IMR-90 (cell line): Measurements from ENCODE around the gene DYRK1A. TPM values are rescaled to one million over a fixed set of nuclear protein-coding genes. Genes with fewer than 3 reads are reported as not detected.

Experiments used
- ATAC-seq: fragments of 200-7000 bp; cut with Tn5 transposase; 2 replicates; pipeline ENCODE4 v1.9.1; 2020; ENCODE audit warnings: low read depth, mild to moderate bottlenecking, moderate library complexity
- BruUV-seq: library from RNA; stranded (reverse); fragments of 400-500 nt; replicated peaks from 2 replicates; lab custom pipeline; 2021; lab: Mats Ljungman, UMichigan
- CTCF ChIA-PET: fragments of 300-600 bp; formaldehyde crosslinking; extraction: SDS; loops from one replicate; lab custom pipeline; 2021; ENCODE audit warnings: antibody characterized with exemption; lab: Yijun Ruan, JAX
- POLR2A ChIA-PET: fragments of 300-600 bp; sonication (Branson Sonifier 250); formaldehyde crosslinking; loops from one replicate; lab custom pipeline; 2022; ENCODE audit warnings: antibody characterized with exemption; ENCODE audit not compliant: unreplicated experiment; lab: Charles Lee
- DNase-seq: peaks from one replicate; pipeline ENCODE4 v3.0.0; 2013
- H2AFZ ChIP-seq: replicated peaks from 2 replicates; pipeline ENCODE3; 2013; ENCODE audit warnings: low read length, mild to moderate bottlenecking; ENCODE audit not compliant: poor library complexity
- H2AK5ac ChIP-seq: 2 replicates; pipeline ENCODE4 v1.6.1; 2013; ENCODE audit warnings: low read depth, low read length, inconsistent platforms
- H2AK9ac ChIP-seq: replicated peaks from 2 replicates; pipeline ENCODE3; 2013; ENCODE audit warnings: mild to moderate bottlenecking, low read depth, low read length, moderate library complexity; ENCODE audit not compliant: poor library complexity
- H2BK120ac ChIP-seq: 2 replicates; pipeline ENCODE4 v1.6.1; 2013; ENCODE audit warnings: low read depth, low read length, inconsistent platforms
- H2BK15ac ChIP-seq: 3 replicates; pipeline ENCODE4 v1.6.1; 2013; ENCODE audit warnings: low read depth, low read length, inconsistent platforms
- H2BK20ac ChIP-seq: 2 replicates; pipeline ENCODE4 v1.6.1; 2013; ENCODE audit warnings: low read depth, mild to moderate bottlenecking, inconsistent platforms, low read length, moderate library complexity
- H2BK5ac ChIP-seq: 2 replicates; pipeline ENCODE4 v1.6.1; 2013; ENCODE audit warnings: mild to moderate bottlenecking, low read depth, low read length, inconsistent platforms; ENCODE audit not compliant: poor library complexity, severe bottlenecking
- H3K14ac ChIP-seq: replicated peaks from 2 replicates; pipeline ENCODE4 v1.6.1; 2013; ENCODE audit warnings: low read depth, low read length, inconsistent platforms
- H3K18ac ChIP-seq: 2 replicates; pipeline ENCODE4 v1.6.1; 2013; ENCODE audit warnings: low read depth, low read length, control low read depth
- H3K23ac ChIP-seq: 2 replicates; pipeline ENCODE4 v1.6.1; 2013; ENCODE audit warnings: low read depth, low read length, inconsistent platforms
- H3K27ac ChIP-seq: 2 replicates; pipeline ENCODE4 v1.5.1; 2013; ENCODE audit warnings: mild to moderate bottlenecking, control low read depth, low read length; ENCODE audit not compliant: insufficient read depth
- H3K27me3 ChIP-seq: 2 replicates; pipeline ENCODE4 v1.6.1; 2013; ENCODE audit warnings: low read length; ENCODE audit not compliant: control insufficient read depth, insufficient read depth
- H3K36me3 ChIP-seq: 2 replicates; pipeline ENCODE4 v1.6.1; 2013; ENCODE audit warnings: low read length, mixed read lengths; ENCODE audit not compliant: control insufficient read depth, insufficient read depth
- H3K4ac ChIP-seq: 2 replicates; pipeline ENCODE4 v1.6.1; 2013; ENCODE audit warnings: low read depth, low read length, inconsistent platforms
- H3K4me1 ChIP-seq: 2 replicates; pipeline ENCODE4 v1.6.1; 2013; ENCODE audit warnings: low read length, mixed read lengths; ENCODE audit not compliant: control insufficient read depth, insufficient read depth
- H3K4me2 ChIP-seq: 2 replicates; pipeline ENCODE4 v1.6.1; 2013; ENCODE audit warnings: low read depth, mild to moderate bottlenecking, control low read depth, low read length, moderate library complexity
- H3K4me3 ChIP-seq: 2 replicates; pipeline ENCODE4 v1.5.1; 2013; ENCODE audit warnings: low read depth, mild to moderate bottlenecking, control low read depth, low read length, moderate library complexity; ENCODE audit not compliant: insufficient read depth
- H3K56ac ChIP-seq: 2 replicates; pipeline ENCODE4 v1.6.1; 2013; ENCODE audit warnings: low read length, inconsistent platforms; ENCODE audit not compliant: insufficient read depth; ENCODE audit errors: extremely low read depth
- H3K79me1 ChIP-seq, 2 experiments: 2 replicates each; pipeline ENCODE4 v1.6.1; 2013; ENCODE audit warnings: low read length in 2 of 2, inconsistent platforms in 1 of 2, low read depth in 1 of 2
- H3K9ac ChIP-seq: 2 replicates; pipeline ENCODE4 v1.6.1; 2013; ENCODE audit warnings: low read depth, low read length, control low read depth
- H3K9me1 ChIP-seq: 2 replicates; pipeline ENCODE4 v1.6.1; 2013; ENCODE audit warnings: low read length, inconsistent platforms; ENCODE audit not compliant: insufficient read depth
- H3K9me3 ChIP-seq: 2 replicates; pipeline ENCODE4 v1.6.1; 2013; ENCODE audit warnings: low read length; ENCODE audit not compliant: control insufficient read depth, insufficient read depth
- H4K20me1 ChIP-seq: 2 replicates; pipeline ENCODE4 v1.6.1; 2013; ENCODE audit warnings: low read length, inconsistent platforms; ENCODE audit not compliant: insufficient read depth
- H4K5ac ChIP-seq: 2 replicates; pipeline ENCODE4 v1.6.1; 2013; ENCODE audit warnings: mild to moderate bottlenecking, low read depth, low read length, control low read depth
- H4K8ac ChIP-seq, 2 experiments: 2 replicates each; pipeline ENCODE4 v1.6.1; 2013; ENCODE audit warnings: low read depth in 2 of 2, low read length in 2 of 2, control low read depth in 1 of 2, inconsistent platforms in 1 of 2
- H4K91ac ChIP-seq: 2 replicates; pipeline ENCODE4 v1.6.1; 2013; ENCODE audit warnings: low read depth, low read length, inconsistent platforms; ENCODE audit not compliant: insufficient read depth
- CEBPB ChIP-seq: IDR thresholded peaks from 2 replicates; pipeline ENCODE4 v1.6.1; 2012; ENCODE audit warnings: low read depth, low read length, improper control_type of control experiment
- CHD1 ChIP-seq: IDR thresholded peaks from 2 replicates; pipeline ENCODE4 v1.6.1; 2012; ENCODE audit warnings: low read depth, low read length, improper control_type of control experiment
- MXI1 ChIP-seq: IDR thresholded peaks from 2 replicates; pipeline ENCODE4 v1.6.1; 2012; ENCODE audit warnings: low read depth, mild to moderate bottlenecking, low read length, moderate library complexity, borderline replicate concordance
- NFE2L2 ChIP-seq: fragments of 150-350 bp; IDR thresholded peaks from 2 replicates; pipeline ENCODE4 v1.6.1; 2016; ENCODE audit warnings: low read depth, mild to moderate bottlenecking, low read length
- RCOR1 ChIP-seq: IDR thresholded peaks from 2 replicates; pipeline ENCODE4 v1.6.1; 2012; ENCODE audit warnings: mild to moderate bottlenecking, low read length, improper control_type of control experiment; ENCODE audit not compliant: insufficient replicate concordance
- WGBS, 2 experiments: methylation state at CpG; one replicate each; pipeline versions ENCODE4 v1.1.5 to v1.1.7; 2013; ENCODE audit warnings: missing lambda C conversion rate in 2 of 2; ENCODE audit not compliant: insufficient read length in 1 of 2; ENCODE audit errors: extremely low coverage in 2 of 2; 5-methylcytosine and 5-hydroxymethylcytosine counted together
- dilution Hi-C: fragments of 300-500 bp; cut with HindIII; formaldehyde crosslinking; loops from one replicate; pipeline ENCODE4 v1.14.3; 2018; ENCODE audit warnings: low sequenced_read_pairs; ENCODE audit not compliant: unreplicated experiment
- in situ Hi-C: fragments of 300-500 bp; cut with MboI; formaldehyde crosslinking; loops from 3 replicates; pipeline ENCODE4 v1.14.3; 2019; ENCODE audit warnings: low sequenced_read_pairs, inconsistent platforms, mixed read lengths
- intact Hi-C: fragments of 100-400 bp; cut with micrococcal nuclease; formaldehyde crosslinking; loops from 2 replicates; pipeline ENCODE4 v1.10.0; 2022
- polyA plus RNA-seq, 3 experiments: library from polyadenylated mRNA; depleted of rRNA; stranded (reverse); fragments of >200 nt; gene quantifications; 2 replicates each; pipeline ENCODE4 v1.2.3, GENCODE V29; 2012; ENCODE audit warnings: low replicate concordance in 1 of 3
- total RNA-seq: library from RNA; depleted of rRNA; stranded (reverse); fragments of >200 nt; gene quantifications from 2 replicates; pipeline ENCODE4 v1.2.3, GENCODE V29; 2012

The DYRK1A gene
- total and polyA plus RNA-seq, 2 of the 4 experiments (the other 2 are of a cell fraction): 18.6 to 50.5 TPM

- no peak overlapping the region for H2BK20ac ChIP-seq
- no peak overlapping the region for H2BK15ac ChIP-seq
- ChIA-PET POLR2A (no interaction called here), CTCF (interaction anchor here (0.6 kb wide), 1 partner anchor 97 kb away, joined by 4 read pairs; no protein-coding TSS in a partner anchor)
- no peak overlapping the region for H3K4me3 ChIP-seq
- no peak overlapping the region for H2BK120ac ChIP-seq
- no peak overlapping the region for H3K9ac ChIP-seq
- in situ Hi-C loops: no loop called here
- no peak overlapping the region for H3K23ac ChIP-seq
- no TSS peak for BruUV-seq
- no peak overlapping the region for H2AK9ac ChIP-seq
- no peak overlapping the region for H2BK5ac ChIP-seq
- intact Hi-C loops: no loop called here
- H2AK5ac ChIP-seq: no peak overlapping the region
- no peaks in the 10 kb centered on the region for H3K27me3 ChIP-seq
- H4K91ac ChIP-seq: no peak overlapping the region
- DNase-seq (no peak), ATAC-seq (no peak)
- no peak overlapping the region for H3K27ac ChIP-seq
- no peak overlapping the region for H2AFZ ChIP-seq
- peaks cover 33 to 54% of the 10 kb centered on the region in 2 experiments for H3K79me1 ChIP-seq
- H3K18ac ChIP-seq: no peak overlapping the region
- dilution Hi-C loops: no loop called here
- TF ChIP-seq RCOR1 (no peak), CHD1 (no peak), CEBPB (no peak), NFE2L2 (no peak), MXI1 (no peak)
- no peak overlapping the region for H3K4me2 ChIP-seq
- H3K36me3 ChIP-seq: peaks cover 12% of the 10 kb centered on the region
- no peaks in the 10 kb centered on the region; the same call in 1 of the 2 replicates for H3K9me3 ChIP-seq
- H4K20me1 ChIP-seq: peaks cover 37% of the 10 kb centered on the region
- H4K8ac ChIP-seq: no peak overlapping the region
- H3K4me1 ChIP-seq: peaks cover 4% of the 10 kb centered on the region
- H3K9me1 ChIP-seq: peaks cover 19% of the 10 kb centered on the region
- H3K56ac ChIP-seq: no peak overlapping the region
- no peak overlapping the region for H4K5ac ChIP-seq
- no peak overlapping the region for H3K4ac ChIP-seq
- 0 out of 2 replicates have a peak overlapping the region, but pooled peaks have one; percentile 1 for H3K14ac ChIP-seq
- 80% methylated on average over 1 of the region's 6 CpGs; no CpG with 5 or more reads in 1 of the 2 experiments for WGBS, 2 experiments
These were observed 63.7 kb downstream of the DYRK1A start for GRCh38 chr21:37430184-37430821.
